Epithelial cell of esophagus (primary cell): ENCODE measurements around the gene SEPTIN5.

Source experiments
- DNase-seq: peaks from one replicate; pipeline ENCODE4 v3.0.0; 2010; ENCODE audit warnings: low read depth
- H3K4me3 ChIP-seq: 2 replicates; pipeline ENCODE4 v1.5.1; 2011; ENCODE audit warnings: mild to moderate bottlenecking, low read length, control low read depth
- TF ChIP-seq, protein P1 (sequence below): IDR thresholded peaks from 2 replicates; pipeline ENCODE4 v1.5.1; 2011; ENCODE audit warnings: low read depth, mild to moderate bottlenecking, low read length, control low read depth, inconsistent platforms; ENCODE audit not compliant: insufficient read depth; ENCODE audit errors: missing control alignments

The SEPTIN5 gene

DNA sequence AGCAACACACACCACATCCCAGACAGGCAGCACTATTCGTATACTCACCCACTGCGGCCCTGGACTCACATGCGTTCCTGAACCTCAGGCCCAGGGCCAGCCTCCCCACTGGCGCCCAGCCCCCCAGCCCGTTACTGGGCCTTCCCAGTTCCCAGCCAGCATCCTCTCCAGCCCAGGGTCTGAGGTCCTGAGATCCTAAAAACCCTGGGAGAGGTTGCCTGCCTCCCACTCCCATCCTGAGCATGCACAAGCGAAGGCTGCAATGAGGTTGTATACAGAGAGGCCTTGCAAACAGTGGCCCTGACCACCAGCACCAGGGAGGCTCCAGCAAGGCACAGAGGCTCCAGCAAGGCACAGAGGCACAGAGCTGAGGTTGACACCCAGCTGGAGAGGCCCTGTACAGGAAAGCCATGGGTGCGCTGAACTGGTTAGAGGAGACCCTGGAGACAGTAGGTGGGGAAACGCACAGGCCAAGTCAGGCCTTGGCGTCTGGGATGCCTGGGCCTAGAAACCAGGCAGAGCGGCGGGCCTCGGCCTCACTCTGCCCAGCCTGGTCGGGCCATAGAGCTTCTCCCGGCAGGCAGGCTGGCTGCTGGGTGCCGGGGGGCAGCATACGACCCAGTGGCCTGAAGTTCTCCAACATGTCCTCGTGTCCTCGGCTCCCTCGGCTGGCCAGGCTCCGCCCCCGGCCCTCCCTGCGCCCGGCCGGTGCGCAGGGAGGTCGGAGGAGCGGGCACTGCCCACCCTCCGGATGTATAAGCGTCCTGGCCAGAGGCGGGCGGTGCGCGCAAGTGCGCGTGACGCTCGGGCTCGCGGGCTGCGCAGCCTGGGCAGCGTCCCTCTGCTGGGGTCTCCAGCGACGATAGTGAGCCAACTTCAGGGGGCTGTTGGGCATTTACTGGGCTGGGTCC lies 43.9 kb downstream of the SEPTIN5 start:
- no peak for DNase-seq
- TF ChIP-seq, protein P1, sequence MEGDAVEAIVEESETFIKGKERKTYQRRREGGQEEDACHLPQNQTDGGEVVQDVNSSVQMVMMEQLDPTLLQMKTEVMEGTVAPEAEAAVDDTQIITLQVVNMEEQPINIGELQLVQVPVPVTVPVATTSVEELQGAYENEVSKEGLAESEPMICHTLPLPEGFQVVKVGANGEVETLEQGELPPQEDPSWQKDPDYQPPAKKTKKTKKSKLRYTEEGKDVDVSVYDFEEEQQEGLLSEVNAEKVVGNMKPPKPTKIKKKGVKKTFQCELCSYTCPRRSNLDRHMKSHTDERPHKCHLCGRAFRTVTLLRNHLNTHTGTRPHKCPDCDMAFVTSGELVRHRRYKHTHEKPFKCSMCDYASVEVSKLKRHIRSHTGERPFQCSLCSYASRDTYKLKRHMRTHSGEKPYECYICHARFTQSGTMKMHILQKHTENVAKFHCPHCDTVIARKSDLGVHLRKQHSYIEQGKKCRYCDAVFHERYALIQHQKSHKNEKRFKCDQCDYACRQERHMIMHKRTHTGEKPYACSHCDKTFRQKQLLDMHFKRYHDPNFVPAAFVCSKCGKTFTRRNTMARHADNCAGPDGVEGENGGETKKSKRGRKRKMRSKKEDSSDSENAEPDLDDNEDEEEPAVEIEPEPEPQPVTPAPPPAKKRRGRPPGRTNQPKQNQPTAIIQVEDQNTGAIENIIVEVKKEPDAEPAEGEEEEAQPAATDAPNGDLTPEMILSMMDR, result no peak
- no peak overlapping the region for H3K4me3 ChIP-seq

GRCh38 chr22:19758896-19759426 lies 44.7 kb downstream of the SEPTIN5 start:
- DNase-seq, result no peak
- no peak overlapping the region for H3K4me3 ChIP-seq
- TF ChIP-seq, protein P1, result no peak

DNA sequence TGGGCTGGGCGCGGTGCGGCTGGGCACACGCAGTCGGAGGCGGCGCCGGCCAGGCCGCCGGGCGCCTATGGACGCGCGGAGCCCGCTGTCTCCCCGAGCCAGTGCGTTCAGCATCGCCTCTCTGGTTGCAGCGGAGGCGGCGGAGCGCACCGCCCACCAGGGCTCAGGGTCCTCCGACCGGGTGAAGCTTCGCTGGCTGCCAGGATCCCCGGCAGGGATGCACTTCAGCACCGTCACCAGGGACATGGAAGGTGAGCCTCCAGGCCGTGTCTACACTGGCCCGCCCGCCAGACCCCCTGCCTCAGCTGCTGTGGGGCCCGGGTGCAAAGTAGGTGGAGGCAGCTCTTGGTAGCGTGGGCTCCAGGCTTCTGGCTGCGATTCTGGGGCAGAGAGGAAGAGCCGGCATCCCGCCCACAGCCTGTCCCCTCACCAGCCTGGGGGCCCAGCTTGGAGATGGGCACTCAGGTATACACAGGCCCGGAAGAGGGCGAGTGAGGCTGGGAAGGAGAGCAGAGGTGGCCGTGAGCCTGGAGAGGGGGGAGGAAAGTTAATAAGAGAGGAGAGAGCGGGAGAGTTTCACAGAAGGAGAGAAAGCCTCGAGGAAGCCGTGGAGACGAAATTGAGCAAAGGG lies 45.2 kb downstream of the SEPTIN5 start:
- H3K4me3 ChIP-seq, result peak overlapping the region; percentile 42
- DNase-seq, result peak; percentile 43
- TF ChIP-seq, protein P1, result no peak

DNA sequence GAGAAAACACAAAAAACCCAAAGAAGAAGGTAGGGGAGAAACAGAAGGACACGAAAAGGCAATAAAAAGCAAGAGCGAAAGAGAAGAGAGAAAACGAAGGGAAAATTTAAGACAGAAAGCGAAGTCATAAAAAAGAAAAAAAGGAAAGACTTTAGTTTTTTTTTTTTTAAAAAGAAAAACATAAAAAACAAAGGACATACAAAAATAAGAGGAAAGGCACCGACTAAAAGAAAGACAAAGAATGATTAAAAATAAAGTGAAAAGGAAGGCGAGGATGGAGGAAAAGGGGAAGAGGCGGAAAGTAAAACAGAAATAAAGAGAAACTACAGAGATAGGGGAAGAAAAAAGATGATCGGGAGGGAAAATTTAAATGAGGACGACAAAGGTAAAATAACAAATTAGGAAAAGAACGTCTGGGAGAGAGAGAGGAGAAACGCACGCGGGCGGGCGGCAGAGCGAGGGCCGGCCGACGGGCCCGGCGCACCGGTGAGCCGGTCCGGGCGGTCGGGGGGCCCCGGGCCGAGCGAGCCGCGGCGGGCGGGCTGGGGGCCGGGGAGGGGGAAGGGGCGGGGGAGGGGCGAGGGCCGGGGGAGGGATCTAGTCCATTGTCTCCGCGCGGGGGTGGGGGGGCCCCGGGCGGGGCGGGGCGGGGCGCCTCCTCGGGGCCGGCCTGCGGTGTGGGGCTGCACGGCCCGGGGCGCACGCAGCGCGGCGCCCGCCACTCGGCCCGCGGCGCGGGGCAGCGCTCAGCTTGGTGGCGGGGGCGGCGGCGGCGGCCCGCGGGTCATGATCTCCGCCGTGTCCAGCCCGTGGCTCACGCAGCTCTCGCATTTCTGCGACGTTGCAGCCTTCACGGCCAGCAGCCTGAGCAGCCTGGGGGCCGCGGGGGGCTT lies 46.0 kb downstream of the SEPTIN5 start, which contains the start of gene TBX1:
TBX1 (plus strand) TSS at position 721 of the 893 bp plus-strand sequence; CDS start at position 787, 66 bp downstream.
- H3K4me3 ChIP-seq, result peak within 1 kb of the TSS; percentile 74
- DNase-seq, result no peak
- TF ChIP-seq, protein P1, result no peak

GRCh38 chr22:19760951-19761724 lies 46.8 kb downstream of the SEPTIN5 start:
- DNase-seq, result peak; percentile 29
- peak overlapping the region; percentile 74 for H3K4me3 ChIP-seq
- TF ChIP-seq, protein P1, result no peak
